H4 (cell line): ENCODE results near the gene PLCXD1. TPM values are rescaled to one million over a fixed set of nuclear protein-coding genes. Genes with fewer than 3 reads are reported as not detected.
"Not testable (repeated sequence)": the region's sequence is repeated elsewhere in the genome, so short reads cannot be mapped to it uniquely, and the experiment has no call there.

Experiments used
- DNase-seq: peaks from one replicate; pipeline ENCODE4 v3.0.0-alpha.2; 2015; ENCODE audit warnings: low spot score
- total RNA-seq: library from RNA; depleted of rRNA; stranded (reverse); fragments of >200 nt; shearing (Covaris generic); gene quantifications from 2 replicates; pipeline ENCODE4 v1.2.3, GENCODE V29; 2014; rRNA removed

The PLCXD1 gene
- total RNA-seq, 1 experiment from 2014 or later: 7.7 TPM

DNA sequence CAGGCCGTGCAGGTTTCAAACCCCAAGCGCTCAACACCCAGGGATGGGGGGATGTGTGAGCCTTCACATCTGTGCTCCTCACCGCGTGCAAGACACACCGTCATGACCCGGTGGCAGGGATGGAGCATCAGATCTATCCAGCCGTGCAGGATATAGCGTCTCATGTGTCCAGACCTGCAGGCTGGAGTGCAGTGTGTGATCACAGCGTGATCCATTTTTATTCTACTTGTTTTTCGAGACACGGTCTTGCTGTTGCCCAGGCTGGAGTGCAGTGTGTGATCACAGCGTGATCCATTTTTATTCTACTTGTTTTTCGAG, 70.1 kb downstream of the PLCXD1 start:
- DNase-seq: not testable (repeated sequence)

DNA sequence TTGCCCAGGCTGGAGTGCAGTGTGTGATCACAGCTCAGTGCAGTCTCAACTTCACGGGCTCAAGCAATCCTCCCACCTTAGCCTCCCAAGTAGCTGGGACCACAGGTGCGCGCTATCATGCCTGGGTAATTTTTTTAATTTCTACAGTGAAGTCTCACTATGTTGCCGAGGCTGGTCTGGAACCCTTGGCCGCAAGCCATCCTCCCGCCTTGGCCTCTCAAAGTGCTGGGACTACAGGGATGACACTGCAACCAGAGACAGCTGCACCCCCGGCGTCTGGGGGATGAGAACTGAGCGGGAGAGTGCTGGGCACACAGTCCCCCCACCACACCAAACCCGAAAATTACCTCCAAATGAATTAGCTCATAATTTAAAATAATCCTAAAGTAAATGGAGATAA, 70.6 kb downstream of the PLCXD1 start:
- DNase-seq: no peak

DNA sequence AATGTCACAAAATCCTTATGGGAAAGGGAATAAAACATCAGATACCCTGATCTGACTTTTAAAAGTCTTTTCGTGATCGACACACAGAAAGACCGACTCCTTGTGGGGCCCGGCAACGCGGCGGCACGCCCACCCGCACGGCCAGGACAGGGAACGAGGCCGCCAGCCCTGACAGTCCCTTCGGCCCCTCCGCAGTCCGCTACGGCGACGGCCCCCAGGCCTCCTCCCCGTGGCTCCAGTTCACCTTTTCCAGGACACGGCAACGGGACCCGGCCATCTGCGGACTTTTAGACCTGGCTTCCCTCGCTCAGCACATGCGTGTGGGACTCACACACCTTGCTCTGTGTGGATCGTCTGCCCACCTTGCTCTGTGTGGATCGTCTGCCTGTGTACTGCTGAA, 71.0 kb downstream of the PLCXD1 start:
- no peak for DNase-seq

DNA sequence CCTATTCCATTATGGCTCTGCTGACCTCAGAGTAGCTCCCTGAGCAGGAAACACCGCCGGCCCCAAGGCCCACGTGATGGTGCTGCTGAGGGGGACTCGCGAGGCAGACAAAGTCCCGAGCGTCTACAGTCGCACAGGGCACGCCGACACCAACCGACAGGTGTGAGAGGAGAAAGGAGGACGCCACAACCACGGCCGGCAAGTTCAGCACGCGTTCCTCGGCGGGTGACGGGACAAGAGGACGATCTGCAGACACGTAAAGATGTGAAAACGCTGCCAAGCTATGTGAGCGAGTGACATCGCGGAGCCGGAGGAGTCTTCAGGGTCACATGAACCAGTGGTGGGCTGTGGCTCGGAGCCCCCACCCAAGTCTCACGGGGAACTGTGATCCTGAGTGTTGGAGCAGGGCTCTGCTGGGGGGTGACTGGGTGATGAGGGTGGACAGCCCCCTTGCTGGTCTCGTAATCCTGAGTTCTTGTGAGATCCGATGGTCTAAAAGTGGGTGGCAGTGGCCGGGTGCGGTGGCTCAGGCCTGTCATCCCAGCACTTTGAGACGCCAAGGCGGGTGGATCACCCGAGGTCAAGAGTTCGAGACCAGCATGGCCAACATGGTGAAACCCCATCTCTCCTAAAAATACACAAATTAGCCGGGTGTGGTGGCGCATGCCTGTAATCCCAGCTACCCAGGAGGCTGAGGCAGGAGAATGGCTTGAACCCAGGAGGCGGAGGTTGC, 71.6 kb downstream of the PLCXD1 start:
- DNase-seq: no peak

Other genes starting within 250 kb of the PLCXD1 start
- gene GTPBP6, start 37.4 kb downstream of the PLCXD1 start, total RNA-seq: 39.2 and 40.2 TPM in 2 replicates
- 12.6 and 34.7 TPM in 2 replicates for gene PPP2R3B, start 105.5 kb downstream of the PLCXD1 start, total RNA-seq